Measurements from ENCODE around the gene MAX. TPM values are rescaled to one million over a fixed set of nuclear protein-coding genes. Genes with fewer than 3 reads are reported as not detected.

MAX gene, protein sequence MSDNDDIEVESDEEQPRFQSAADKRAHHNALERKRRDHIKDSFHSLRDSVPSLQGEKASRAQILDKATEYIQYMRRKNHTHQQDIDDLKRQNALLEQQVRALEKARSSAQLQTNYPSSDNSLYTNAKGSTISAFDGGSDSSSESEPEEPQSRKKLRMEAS
- polyA plus RNA-seq (2012; ENCODE audit: insufficient read depth, insufficient read length, low read depth), result 107 TPM

GRCh38 chr14:65102441-65103149 lies at the start of gene MAX:
Gene MAX (minus strand): TSS chr14:65102517. CDS start chr14:65102339, 178 bp downstream.
- no peak for TF ChIP-seq CTCF (IDR thresholded peaks at IDR 0.05; ENCODE audit: low read depth, low read length)
- H3K4me1 ChIP-seq, result 0 out of 2 replicates have a peak, but pooled peaks cover under 1% of the 10 kb centered on the region
- H3K4me3 ChIP-seq (ENCODE audit: low read depth, low read length), result peak within 1 kb of the TSS; percentile 91
- no peaks in the 10 kb centered on the region; the same call in 1 of the 2 replicates for H3K36me3 ChIP-seq
- H3K27me3 ChIP-seq, result no peaks in the 10 kb centered on the region
- H3K9me3 ChIP-seq, result no peaks in the 10 kb centered on the region
- DNase-seq, result peak; percentile 98

- Histone ChIP-seq H3K27me3 (no peaks in the 10 kb centered on the region), H3K9me3 (no peaks in the 10 kb centered on the region), H3K4me1 (no peaks in the 10 kb centered on the region), H3K4me3 (ENCODE audit: low read depth, low read length) (no peak overlapping the region), H3K36me3 (no peaks in the 10 kb centered on the region)
- no peak for TF ChIP-seq CTCF (IDR thresholded peaks at IDR 0.05; ENCODE audit: low read depth, low read length)
- DNase-seq, result no peak
These were observed 49.3 kb upstream of the MAX start for GRCh38 chr14:65151609-65151956.

DNA sequence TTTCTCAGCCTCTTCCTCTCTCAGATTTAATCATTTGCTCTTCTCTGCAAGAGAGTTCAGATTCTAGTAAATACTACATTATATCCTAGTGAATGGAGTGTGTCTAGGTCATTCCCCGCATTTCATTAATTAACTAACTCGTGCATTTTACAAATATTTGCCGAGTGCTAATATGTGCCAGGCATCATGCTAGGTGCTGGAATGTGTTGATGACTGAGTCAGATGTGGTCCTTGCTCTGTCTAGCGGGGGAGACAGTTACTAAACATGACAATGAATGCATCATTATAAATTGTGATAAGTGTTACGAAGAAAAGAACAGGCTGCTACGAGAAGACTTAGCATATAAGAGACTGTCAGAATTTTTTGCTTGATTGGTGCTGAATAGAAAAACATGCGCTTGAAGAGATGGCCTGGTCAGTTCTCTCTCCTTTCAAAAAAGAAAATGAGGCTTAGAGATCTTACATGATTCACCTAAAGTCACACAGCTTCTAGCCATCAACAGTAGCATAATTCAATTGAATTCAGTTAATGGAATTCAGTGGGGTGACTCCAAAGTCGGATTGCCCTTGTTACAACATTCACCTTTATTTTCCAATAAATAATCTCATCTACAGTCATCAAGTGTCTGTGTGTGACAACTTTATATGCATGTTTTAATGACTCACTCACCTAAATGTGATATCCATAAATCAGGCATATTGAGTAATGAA lies 48.7 kb upstream of the MAX start:
- no peak for TF ChIP-seq CTCF (IDR thresholded peaks at IDR 0.05; ENCODE audit: low read depth, low read length)
- Histone ChIP-seq H3K27me3 (no peaks in the 10 kb centered on the region), H3K4me1 (no peaks in the 10 kb centered on the region), H3K9me3 (no peaks in the 10 kb centered on the region), H3K4me3 (ENCODE audit: low read depth, low read length) (no peak overlapping the region), H3K36me3 (no peaks in the 10 kb centered on the region)
- no peak for DNase-seq

DNA sequence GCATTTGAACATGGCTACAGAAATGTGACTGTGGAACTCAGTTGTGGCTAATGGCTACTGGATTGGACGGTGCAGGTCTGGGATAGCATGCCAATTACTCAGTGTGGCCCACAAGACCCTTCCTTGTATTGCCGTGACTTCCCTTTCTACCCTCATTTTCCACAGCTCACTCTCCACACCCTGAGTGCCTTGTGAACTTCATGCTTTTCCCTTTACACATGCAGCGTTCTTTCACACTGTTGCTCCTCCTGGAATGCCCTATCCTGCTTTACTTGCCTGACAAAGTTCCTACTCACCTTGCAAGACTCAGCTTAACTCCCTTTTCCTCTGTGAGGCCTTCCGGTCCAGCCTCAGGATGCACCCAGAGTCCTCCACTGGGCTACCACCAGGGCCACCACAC lies 46.8 kb upstream of the MAX start:
- no peaks in the 10 kb centered on the region for H3K4me1 ChIP-seq
- H3K4me3 ChIP-seq (ENCODE audit: low read depth, low read length), result no peak overlapping the region
- H3K36me3 ChIP-seq, result no peaks in the 10 kb centered on the region
- H3K9me3 ChIP-seq, result no peaks in the 10 kb centered on the region
- no peak for DNase-seq
- TF ChIP-seq CTCF (IDR thresholded peaks at IDR 0.05; ENCODE audit: low read depth, low read length), result no peak
- H3K27me3 ChIP-seq, result no peaks in the 10 kb centered on the region

- no peak for TF ChIP-seq CTCF (IDR thresholded peaks at IDR 0.05; ENCODE audit: low read depth, low read length)
- Histone ChIP-seq H3K36me3 (no peaks in the 10 kb centered on the region), H3K4me3 (ENCODE audit: low read depth, low read length) (no peak overlapping the region), H3K27me3 (no peaks in the 10 kb centered on the region), H3K9me3 (no peaks in the 10 kb centered on the region), H3K4me1 (no peaks in the 10 kb centered on the region)
- no peak for DNase-seq
These were observed 41.9 kb upstream of the MAX start for GRCh38 chr14:65144170-65144569.

All from BE2C (cell line).